ENCODE results near the gene RSKR.
A peak's percentile ranks its signal among the peaks of the same experiment; 100 is the strongest.

RSKR gene

DNA sequence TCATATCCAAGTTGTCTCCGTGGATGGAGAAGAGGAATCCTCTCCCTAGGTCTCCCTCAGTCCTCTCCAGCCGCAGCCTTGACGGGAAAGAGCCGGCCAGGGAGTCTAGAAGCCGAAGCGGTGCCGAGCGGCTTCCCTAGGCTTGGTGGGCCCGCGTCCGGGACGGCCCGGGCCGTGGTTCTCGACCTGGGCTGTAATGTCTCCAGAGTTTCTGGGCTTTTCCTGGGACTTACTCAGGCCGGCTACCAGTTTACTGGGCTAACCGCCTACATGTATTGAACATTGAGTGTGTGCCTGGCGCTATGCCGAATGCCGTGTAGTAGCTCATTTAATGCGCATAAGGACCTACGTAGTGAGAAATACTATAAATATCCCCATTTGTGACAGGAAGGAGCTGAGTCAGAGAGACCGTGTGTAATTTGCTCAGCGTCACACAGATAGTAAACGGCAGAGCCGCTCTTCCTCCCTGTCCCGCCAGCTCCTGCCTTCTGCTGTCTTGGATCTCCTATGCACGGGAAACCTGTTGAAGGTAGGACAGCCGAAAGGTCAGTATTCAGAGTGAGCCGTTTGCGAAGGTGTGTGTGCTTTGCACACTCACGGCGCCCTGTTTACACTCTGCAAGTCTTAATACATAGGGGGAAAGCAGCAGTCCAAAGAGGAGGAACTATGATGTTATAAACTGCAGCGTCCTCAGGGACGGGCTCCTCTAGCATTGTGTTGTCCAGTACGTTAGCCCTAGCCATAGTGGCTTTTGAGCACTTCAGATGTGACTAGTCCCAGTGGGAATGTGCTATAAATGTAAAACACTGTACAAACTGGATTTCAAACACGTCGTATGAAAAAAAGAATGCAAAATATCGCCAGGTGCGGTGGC, 14.4 kb downstream of the RSKR start:
- Histone ChIP-seq H3K9me3 (ENCODE audit: low read length) (no peaks in the 10 kb centered on the region), H3K9ac (ENCODE audit: low read length) (peak overlapping the region; percentile 74), H2AFZ (ENCODE audit: low read length) (no peak overlapping the region), H3K4me1 (ENCODE audit: insufficient read depth, low read length, severe bottlenecking) (peaks cover 19% of the 10 kb centered on the region), H3K4me3 (ENCODE audit: low read depth, low read length, poor library complexity, severe bottlenecking) (peak overlapping the region; percentile 84), H3K27ac (ENCODE audit: low read depth, low read length, poor library complexity, severe bottlenecking) (peak overlapping the region; percentile 84), H3K4me2 (ENCODE audit: low read length) (peak overlapping the region; percentile 97), H3K27me3 (ENCODE audit: insufficient read depth, low read length) (no peaks in the 10 kb centered on the region), H3F3A (ENCODE audit: insufficient read depth, low read length) (no peaks in the 10 kb centered on the region), H3K79me2 (ENCODE audit: insufficient read depth, low read length) (peaks cover 14% of the 10 kb centered on the region), H4K20me1 (ENCODE audit: insufficient read depth, low read length) (no peaks in the 10 kb centered on the region), H3K36me3 (ENCODE audit: insufficient read depth, low read length) (peaks cover 22% of the 10 kb centered on the region; the same call in 1 of the 2 replicates), H3K9me2 (ENCODE audit: low read depth, low read length) (no peaks in the 10 kb centered on the region)
- TF ChIP-seq, protein P1, sequence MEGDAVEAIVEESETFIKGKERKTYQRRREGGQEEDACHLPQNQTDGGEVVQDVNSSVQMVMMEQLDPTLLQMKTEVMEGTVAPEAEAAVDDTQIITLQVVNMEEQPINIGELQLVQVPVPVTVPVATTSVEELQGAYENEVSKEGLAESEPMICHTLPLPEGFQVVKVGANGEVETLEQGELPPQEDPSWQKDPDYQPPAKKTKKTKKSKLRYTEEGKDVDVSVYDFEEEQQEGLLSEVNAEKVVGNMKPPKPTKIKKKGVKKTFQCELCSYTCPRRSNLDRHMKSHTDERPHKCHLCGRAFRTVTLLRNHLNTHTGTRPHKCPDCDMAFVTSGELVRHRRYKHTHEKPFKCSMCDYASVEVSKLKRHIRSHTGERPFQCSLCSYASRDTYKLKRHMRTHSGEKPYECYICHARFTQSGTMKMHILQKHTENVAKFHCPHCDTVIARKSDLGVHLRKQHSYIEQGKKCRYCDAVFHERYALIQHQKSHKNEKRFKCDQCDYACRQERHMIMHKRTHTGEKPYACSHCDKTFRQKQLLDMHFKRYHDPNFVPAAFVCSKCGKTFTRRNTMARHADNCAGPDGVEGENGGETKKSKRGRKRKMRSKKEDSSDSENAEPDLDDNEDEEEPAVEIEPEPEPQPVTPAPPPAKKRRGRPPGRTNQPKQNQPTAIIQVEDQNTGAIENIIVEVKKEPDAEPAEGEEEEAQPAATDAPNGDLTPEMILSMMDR (IDR thresholded peaks at IDR 0.05; ENCODE audit: low read length) = no peak
- no peak for TF ChIP-seq EZH2 (IDR thresholded peaks at IDR 0.05; ENCODE audit: borderline replicate concordance, low read length)

DNA sequence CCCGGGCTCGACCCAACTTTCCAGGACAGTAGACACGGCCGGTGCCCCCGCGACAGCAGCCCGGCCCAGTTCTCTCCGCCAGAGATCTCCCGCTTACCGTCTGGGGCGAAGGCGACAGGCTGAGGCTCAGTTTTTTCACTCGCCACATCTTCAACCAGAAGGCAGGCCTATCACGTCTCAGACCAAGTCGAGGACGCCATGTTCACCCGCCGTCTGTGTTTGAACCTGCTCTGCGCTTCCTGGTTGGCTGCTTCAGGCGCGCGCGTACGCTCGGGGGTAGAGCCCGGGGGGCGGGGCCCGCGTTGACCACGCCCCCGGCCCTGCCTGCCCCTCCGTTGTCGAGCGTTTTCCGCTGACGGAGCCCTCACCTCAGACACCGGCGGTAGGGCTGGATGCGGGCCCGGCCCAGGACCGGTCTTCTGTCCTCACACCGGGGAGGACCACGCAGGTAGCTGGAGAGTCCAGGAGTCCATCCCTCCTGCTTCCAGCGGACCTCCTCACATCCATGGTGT, 15.1 kb downstream of the RSKR start, which contains the start of gene SPAG5:
Gene SPAG5 (minus strand): TSS at position 227 of the 512 bp plus-strand sequence. CDS start 79 bp downstream, at position 148.
- peak within 1 kb of the TSS; percentile 97 for H3K4me2 ChIP-seq (ENCODE audit: low read length)
- no peak within 1 kb of the TSS for H2AFZ ChIP-seq (ENCODE audit: low read length)
- H3K27ac ChIP-seq (ENCODE audit: low read depth, low read length, poor library complexity, severe bottlenecking) = peak within 1 kb of the TSS; percentile 84
- no peaks in the 10 kb centered on the region for H3K27me3 ChIP-seq (ENCODE audit: insufficient read depth, low read length)
- H4K20me1 ChIP-seq (ENCODE audit: insufficient read depth, low read length) = no peaks in the 10 kb centered on the region
- peak within 1 kb of the TSS; percentile 84 for H3K4me3 ChIP-seq (ENCODE audit: low read depth, low read length, poor library complexity, severe bottlenecking)
- H3F3A ChIP-seq (ENCODE audit: insufficient read depth, low read length) = no peaks in the 10 kb centered on the region
- peaks cover 23% of the 10 kb centered on the region; the same call in 1 of the 2 replicates for H3K36me3 ChIP-seq (ENCODE audit: insufficient read depth, low read length)
- H3K4me1 ChIP-seq (ENCODE audit: insufficient read depth, low read length, severe bottlenecking) = peaks cover 19% of the 10 kb centered on the region
- H3K9ac ChIP-seq (ENCODE audit: low read length) = peak within 1 kb of the TSS; percentile 88
- H3K9me2 ChIP-seq (ENCODE audit: low read depth, low read length) = no peaks in the 10 kb centered on the region
- no peak for TF ChIP-seq EZH2 (IDR thresholded peaks at IDR 0.05; ENCODE audit: borderline replicate concordance, low read length)
- TF ChIP-seq, protein P1 (IDR thresholded peaks at IDR 0.05; ENCODE audit: low read length) = no peak
- no peaks in the 10 kb centered on the region for H3K9me3 ChIP-seq (ENCODE audit: low read length)
- H3K79me2 ChIP-seq (ENCODE audit: insufficient read depth, low read length) = peaks cover 14% of the 10 kb centered on the region

DNA sequence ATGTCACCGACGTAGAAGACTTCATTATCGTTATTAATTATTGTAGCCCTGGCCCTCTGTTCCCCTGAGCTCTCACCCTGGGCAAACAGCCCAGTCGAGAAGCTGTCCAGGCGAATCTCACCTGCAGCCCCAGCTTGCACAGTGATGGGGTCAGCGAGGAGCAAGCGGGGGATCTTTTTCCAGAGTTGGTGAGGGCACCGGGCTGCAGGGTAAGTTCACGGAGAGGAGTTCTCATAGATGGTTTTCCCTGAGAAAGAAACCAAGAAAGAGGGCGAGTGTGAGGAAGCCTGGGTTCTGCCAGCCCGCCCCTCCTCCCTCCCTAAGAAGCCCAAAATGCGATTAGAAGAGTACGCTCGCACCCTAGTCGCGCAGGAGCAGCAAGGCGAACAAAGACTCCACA, 15.6 kb downstream of the RSKR start:
- no peaks in the 10 kb centered on the region for H3K27me3 ChIP-seq (ENCODE audit: insufficient read depth, low read length)
- H3K79me2 ChIP-seq (ENCODE audit: insufficient read depth, low read length) = peaks cover 14% of the 10 kb centered on the region
- peaks cover 19% of the 10 kb centered on the region for H3K4me1 ChIP-seq (ENCODE audit: insufficient read depth, low read length, severe bottlenecking)
- H3F3A ChIP-seq (ENCODE audit: insufficient read depth, low read length) = no peaks in the 10 kb centered on the region
- peak overlapping the region; percentile 84 for H3K4me3 ChIP-seq (ENCODE audit: low read depth, low read length, poor library complexity, severe bottlenecking)
- peaks cover 24% of the 10 kb centered on the region for H3K36me3 ChIP-seq (ENCODE audit: insufficient read depth, low read length)
- H4K20me1 ChIP-seq (ENCODE audit: insufficient read depth, low read length) = no peaks in the 10 kb centered on the region
- H3K9me3 ChIP-seq (ENCODE audit: low read length) = no peaks in the 10 kb centered on the region
- peak overlapping the region; percentile 70 for H3K27ac ChIP-seq (ENCODE audit: low read depth, low read length, poor library complexity, severe bottlenecking)
- peak overlapping the region; percentile 88 for H3K9ac ChIP-seq (ENCODE audit: low read length)
- no peaks in the 10 kb centered on the region for H3K9me2 ChIP-seq (ENCODE audit: low read depth, low read length)
- peak overlapping the region; percentile 97 for H3K4me2 ChIP-seq (ENCODE audit: low read length)
- no peak overlapping the region for H2AFZ ChIP-seq (ENCODE audit: low read length)
- TF ChIP-seq EZH2 (IDR thresholded peaks at IDR 0.05; ENCODE audit: borderline replicate concordance, low read length) = no peak
- TF ChIP-seq, protein P1 (IDR thresholded peaks at IDR 0.05; ENCODE audit: low read length) = no peak
